Gastrocnemius medialis (tissue), 4 donors: ENCODE results near the gene ZFAND2B. TPM values are rescaled to one million over a fixed set of nuclear protein-coding genes. Genes with fewer than 3 reads are reported as not detected.

Experiments
- ATAC-seq, 2 donors: fragments of 150-250 bp; one replicate each; pipeline ENCODE4 v1.9.1; 2016
- DNase-seq, 2 donors: peaks; one replicate each; pipeline ENCODE4 v3.0.0-alpha.2; 2019
- H3K27ac ChIP-seq, 4 donors: fragments of 200-600 bp; sonication (generic); 1 replicate in 1 of 4; 2 replicates in 3 of 4; pipeline ENCODE4 v1.5.1; 2016 to 2018; ENCODE audit warnings: mild to moderate bottlenecking in 2 of 4, moderate library complexity in 1 of 4
- H3K27me3 ChIP-seq, 3 donors: fragments of 200-600 bp; sonication (generic) in 2 of 3; 1 replicate in 1 of 3; 2 replicates in 2 of 3; pipeline versions ENCODE4 v1.5.1 to v1.6.0; 2016 to 2019; ENCODE audit warnings: mild to moderate bottlenecking in 1 of 3, moderate library complexity in 1 of 3
- H3K36me3 ChIP-seq, 2 donors: fragments of 200-600 bp; sonication (generic) in 1 of 2; one replicate each; pipeline ENCODE4 v1.5.1; 2017 to 2018
- H3K4me1 ChIP-seq, 2 donors: fragments of 200-600 bp; sonication (generic) in 1 of 2; one replicate each; pipeline ENCODE4 v1.5.1; 2016 to 2017; ENCODE audit warnings: mild to moderate bottlenecking in 2 of 2
- H3K4me3 ChIP-seq, 4 donors: fragments of 200-600 bp; sonication (generic) in 3 of 4; 1 replicate in 1 of 4; 2 replicates in 3 of 4; pipeline ENCODE4 v1.5.1; 2016 to 2019; ENCODE audit warnings: mild to moderate bottlenecking in 2 of 4
- H3K9me3 ChIP-seq, 3 donors: fragments of 200-600 bp; sonication (generic) in 2 of 3; 1 replicate in 1 of 3; 2 replicates in 2 of 3; pipeline ENCODE4 v1.5.1; 2016 to 2019
- POLR2A ChIP-seq, 2 donors: fragments of 450-650 bp; IDR thresholded peaks; one replicate each; pipeline ENCODE4 v1.6.1; 2017; ENCODE audit warnings: antibody characterized with exemption in 2 of 2, mild to moderate bottlenecking in 2 of 2, moderate library complexity in 2 of 2
- in situ Hi-C, 4 donors: fragments of 200-750 bp; cut with MboI; loops; one replicate each; pipeline versions ENCODE4 v1.15.0 to v1.8.0; 2017; ENCODE audit warnings: low sequenced_read_pairs in 4 of 4
- intact Hi-C: fragments of 100-400 bp; cut with DNase I; formaldehyde crosslinking; loops from one replicate; pipeline ENCODE4 v1.15.1; 2023; ENCODE audit warnings: low total_unique reads
- total RNA-seq, 4 donors: library from RNA; depleted of rRNA; stranded (reverse); fragments of >200 nt; gene quantifications; one replicate each; pipeline versions ENCODE4 v1.1.0 to v1.2.3, GENCODE V29; 2016
- TF ChIP-seq, protein P1 (sequence below), 5 experiments: fragments of 450-650 bp in 3 of 5; fragments of 200-600 bp in 2 of 5; sonication (generic) in 2 of 5; IDR thresholded peaks in 4 of 5; conservative IDR thresholded peaks in 1 of 5; 1 replicate in 4 of 5; 2 replicates in 1 of 5; pipeline ENCODE4 v1.5.1; 2016 to 2019; ENCODE audit warnings: antibody characterized with exemption in 5 of 5, mild to moderate bottlenecking in 3 of 5, moderate library complexity in 3 of 5

The ZFAND2B gene
- total RNA-seq, 4 donors from 2014 or later, result 33.2 to 60.8 (median 41.2) TPM

DNA sequence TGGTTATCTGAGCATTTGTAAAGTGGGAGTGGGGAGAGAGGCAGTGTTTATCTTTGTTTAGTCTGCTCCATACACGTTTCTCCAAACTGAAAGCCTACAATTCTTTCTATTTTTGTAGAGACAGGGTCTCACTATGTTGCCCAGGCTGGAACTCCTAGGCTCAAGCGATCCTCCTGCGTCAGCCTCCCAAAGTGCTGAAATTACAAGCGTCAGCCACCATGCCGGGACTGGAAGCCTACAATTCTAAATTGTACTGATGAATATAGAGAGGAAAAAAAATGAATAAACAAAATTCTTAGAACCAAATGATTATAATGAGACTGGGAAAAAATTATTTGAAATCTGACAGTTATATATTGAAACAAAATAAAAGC, 1.4 kb upstream of the ZFAND2B start:
- TF ChIP-seq, protein P1, sequence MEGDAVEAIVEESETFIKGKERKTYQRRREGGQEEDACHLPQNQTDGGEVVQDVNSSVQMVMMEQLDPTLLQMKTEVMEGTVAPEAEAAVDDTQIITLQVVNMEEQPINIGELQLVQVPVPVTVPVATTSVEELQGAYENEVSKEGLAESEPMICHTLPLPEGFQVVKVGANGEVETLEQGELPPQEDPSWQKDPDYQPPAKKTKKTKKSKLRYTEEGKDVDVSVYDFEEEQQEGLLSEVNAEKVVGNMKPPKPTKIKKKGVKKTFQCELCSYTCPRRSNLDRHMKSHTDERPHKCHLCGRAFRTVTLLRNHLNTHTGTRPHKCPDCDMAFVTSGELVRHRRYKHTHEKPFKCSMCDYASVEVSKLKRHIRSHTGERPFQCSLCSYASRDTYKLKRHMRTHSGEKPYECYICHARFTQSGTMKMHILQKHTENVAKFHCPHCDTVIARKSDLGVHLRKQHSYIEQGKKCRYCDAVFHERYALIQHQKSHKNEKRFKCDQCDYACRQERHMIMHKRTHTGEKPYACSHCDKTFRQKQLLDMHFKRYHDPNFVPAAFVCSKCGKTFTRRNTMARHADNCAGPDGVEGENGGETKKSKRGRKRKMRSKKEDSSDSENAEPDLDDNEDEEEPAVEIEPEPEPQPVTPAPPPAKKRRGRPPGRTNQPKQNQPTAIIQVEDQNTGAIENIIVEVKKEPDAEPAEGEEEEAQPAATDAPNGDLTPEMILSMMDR (IDR thresholded peaks at IDR 0.05 in 4 of 5, conservative IDR thresholded peaks at IDR 0.05 in 1 of 5), result no peak
- TF ChIP-seq POLR2A (IDR thresholded peaks at IDR 0.05), result no peak
- no peak overlapping the region for H3K27ac ChIP-seq
- ATAC-seq (no peak), DNase-seq (no peak)
- in situ Hi-C loops, result loop anchor here in 2 of 4 donors (5.0 kb wide), 1 partner anchor 33 kb away; the partner anchor contains the start of gene SLC23A3 (in 2 of the 2)
- H3K27me3 ChIP-seq, result no peaks in the 10 kb centered on the region
- peaks cover 0 to 25% of the 10 kb centered on the region in 2 donors for H3K36me3 ChIP-seq
- intact Hi-C loops, result no loop called here
- H3K4me1 ChIP-seq, result peaks cover 16 to 21% of the 10 kb centered on the region in 2 donors
- no peaks in the 10 kb centered on the region for H3K9me3 ChIP-seq
- H3K4me3 ChIP-seq, result no peak overlapping the region

DNA sequence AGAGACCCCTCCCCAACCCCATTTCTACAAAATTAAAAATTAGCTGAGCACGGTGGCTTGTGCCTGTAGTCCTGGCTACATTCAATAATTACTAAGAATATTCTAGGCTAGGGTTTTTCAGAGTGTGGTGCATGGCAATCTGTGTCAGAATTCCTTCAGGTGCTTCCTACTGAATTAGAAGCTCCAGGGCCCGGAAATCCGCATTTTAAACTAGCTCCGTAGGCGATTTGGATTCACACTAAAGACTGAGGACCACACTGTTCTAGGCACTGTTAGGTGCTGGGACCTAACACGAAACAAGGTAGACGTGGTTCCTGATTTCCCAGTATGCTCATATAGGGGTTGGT, 628 bp upstream of the ZFAND2B start:
- H3K4me3 ChIP-seq, result peak overlapping the region; percentile 71 to 94 (median 84)
- ATAC-seq (no peak), DNase-seq (no peak)
- intact Hi-C loops (loop anchor here (1.0 kb wide), 4 partner anchors 11 to 46 kb away; partner anchors contain the start of genes ANKZF1, ATG9A, NHEJ1 and RETREG2), in situ Hi-C loops (loop anchor here in 2 of 4 donors (5.0 kb wide), 1 partner anchor 34 kb away; the partner anchor contains the start of gene SLC23A3 (in 2 of the 2))
- no peaks in the 10 kb centered on the region for H3K27me3 ChIP-seq
- H3K9me3 ChIP-seq, result no peaks in the 10 kb centered on the region
- peak overlapping the region; percentile 87 to 99 (median 98) for H3K27ac ChIP-seq
- H3K4me1 ChIP-seq, result peaks cover 16 to 21% of the 10 kb centered on the region in 2 donors
- peaks cover 0 to 33% of the 10 kb centered on the region in 2 donors for H3K36me3 ChIP-seq
- no peak for TF ChIP-seq POLR2A (IDR thresholded peaks at IDR 0.05)
- TF ChIP-seq, protein P1 (IDR thresholded peaks at IDR 0.05 in 4 of 5, conservative IDR thresholded peaks at IDR 0.05 in 1 of 5), result no peak

DNA sequence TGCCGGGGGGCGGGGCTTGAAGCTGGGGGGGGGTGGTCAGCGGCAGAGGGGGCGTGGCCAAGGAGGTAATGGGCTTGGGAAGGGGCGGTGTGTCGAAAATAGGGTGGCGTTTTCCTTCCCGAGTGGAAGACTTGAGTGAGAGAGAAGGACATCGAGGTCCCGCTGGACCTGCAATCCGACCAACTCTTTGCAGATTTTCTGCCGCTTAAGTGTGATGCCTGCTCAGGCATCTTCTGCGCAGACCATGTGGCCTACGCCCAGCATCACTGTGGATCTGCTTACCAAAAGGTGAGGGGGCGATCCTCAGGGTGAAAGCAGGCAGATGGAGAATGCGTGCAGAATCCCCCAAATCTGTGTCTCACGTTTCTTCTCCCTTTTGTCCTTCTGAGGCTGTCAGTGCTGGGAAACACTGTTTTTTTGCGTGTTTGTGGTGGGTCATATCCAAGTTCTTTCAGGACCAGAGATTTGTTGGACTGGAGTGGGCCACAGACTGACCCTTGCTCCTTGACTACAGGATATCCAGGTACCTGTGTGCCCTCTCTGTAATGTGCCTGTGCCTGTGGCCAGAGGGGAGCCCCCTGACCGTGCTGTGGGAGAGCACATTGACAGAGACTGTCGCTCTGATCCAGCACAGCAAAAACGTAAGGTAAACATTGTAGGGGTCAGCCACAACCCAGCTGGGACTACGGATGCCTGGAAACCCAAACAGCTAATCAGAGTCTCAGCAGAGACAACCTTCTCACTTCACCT, 727 bp downstream of the ZFAND2B start:
- intact Hi-C loops (loop anchor here (1.0 kb wide), 1 partner anchor 46 kb away; the partner anchor contains the start of genes TUBA4A and TUBA4B), in situ Hi-C loops (loop anchor here in 2 of 4 donors (5.0 kb wide), 1 partner anchor 35 kb away; the partner anchor contains the start of gene SLC23A3 (in 2 of the 2))
- H3K9me3 ChIP-seq, result no peaks in the 10 kb centered on the region
- DNase-seq (no peak), ATAC-seq (no peak)
- no peak for TF ChIP-seq POLR2A (IDR thresholded peaks at IDR 0.05)
- TF ChIP-seq, protein P1 (IDR thresholded peaks at IDR 0.05 in 4 of 5, conservative IDR thresholded peaks at IDR 0.05 in 1 of 5), result no peak
- peak overlapping the region; percentile 87 to 99 (median 98) for H3K27ac ChIP-seq
- H3K27me3 ChIP-seq, result no peaks in the 10 kb centered on the region
- H3K36me3 ChIP-seq, result peaks cover 0 to 41% of the 10 kb centered on the region in 2 donors
- H3K4me1 ChIP-seq, result peaks cover 16 to 21% of the 10 kb centered on the region in 2 donors
- H3K4me3 ChIP-seq, result peak overlapping the region; percentile 71 to 94 (median 84)

DNA sequence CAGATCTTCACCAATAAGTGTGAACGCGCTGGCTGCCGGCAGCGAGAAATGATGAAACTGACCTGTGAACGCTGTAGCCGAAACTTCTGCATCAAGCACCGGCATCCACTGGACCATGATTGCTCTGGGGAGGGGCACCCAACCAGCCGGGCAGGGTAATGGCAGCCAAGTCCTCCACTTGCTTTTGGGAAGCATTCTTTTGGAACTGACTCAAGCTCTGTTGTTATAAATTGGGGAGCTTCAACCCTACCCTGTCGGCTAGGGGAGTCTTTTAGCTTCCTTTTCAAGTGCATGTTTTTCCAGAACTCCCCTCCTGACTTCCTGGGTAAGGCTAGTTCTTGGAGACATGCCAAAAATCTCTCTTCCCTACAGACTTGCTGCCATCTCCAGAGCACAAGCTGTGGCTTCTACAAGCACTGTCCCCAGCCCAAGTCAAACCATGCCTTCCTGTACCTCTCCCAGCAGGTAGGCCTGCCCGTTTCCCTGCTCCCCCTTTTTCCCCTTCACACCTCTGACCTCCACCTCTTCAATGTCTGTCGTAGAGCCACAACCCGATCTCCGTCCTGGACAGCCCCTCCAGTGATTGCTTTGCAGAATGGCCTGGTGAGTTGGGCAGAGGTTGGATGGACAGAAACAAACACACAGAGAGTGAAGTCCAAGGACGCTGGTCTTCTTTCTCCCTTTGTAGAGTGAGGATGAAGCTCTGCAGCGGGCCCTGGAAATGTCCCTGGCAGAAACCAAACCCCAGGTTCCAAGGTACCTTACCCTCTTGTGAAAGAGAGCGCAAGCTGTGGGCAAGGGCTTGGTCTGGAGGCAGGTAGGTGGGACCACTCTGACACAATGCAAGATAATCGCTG, 1.5 kb downstream of the ZFAND2B start:
- Histone ChIP-seq H3K36me3 (peaks cover 0 to 49% of the 10 kb centered on the region in 2 donors), H3K4me1 (peaks cover 16 to 21% of the 10 kb centered on the region in 2 donors), H3K4me3 (peak overlapping the region in 1 of 4 donors; percentile 71), H3K27me3 (no peaks in the 10 kb centered on the region), H3K27ac (peak overlapping the region; percentile 87 to 99 (median 98)), H3K9me3 (no peaks in the 10 kb centered on the region)
- TF ChIP-seq, protein P1 (IDR thresholded peaks at IDR 0.05 in 4 of 5, conservative IDR thresholded peaks at IDR 0.05 in 1 of 5), result no peak
- TF ChIP-seq POLR2A (IDR thresholded peaks at IDR 0.05), result no peak
- ATAC-seq, result no peak
- DNase-seq, result no peak
- intact Hi-C loops (loop anchor here (1.0 kb wide), 1 partner anchor 45 kb away; the partner anchor contains the start of genes TUBA4A and TUBA4B), in situ Hi-C loops (loop anchor here in 2 of 4 donors (5.0 kb wide), 1 partner anchor 36 kb away; the partner anchor contains the start of gene SLC23A3 (in 2 of the 2))
